ENCODE measurements around the gene CEP104.

The CEP104 gene

DNA sequence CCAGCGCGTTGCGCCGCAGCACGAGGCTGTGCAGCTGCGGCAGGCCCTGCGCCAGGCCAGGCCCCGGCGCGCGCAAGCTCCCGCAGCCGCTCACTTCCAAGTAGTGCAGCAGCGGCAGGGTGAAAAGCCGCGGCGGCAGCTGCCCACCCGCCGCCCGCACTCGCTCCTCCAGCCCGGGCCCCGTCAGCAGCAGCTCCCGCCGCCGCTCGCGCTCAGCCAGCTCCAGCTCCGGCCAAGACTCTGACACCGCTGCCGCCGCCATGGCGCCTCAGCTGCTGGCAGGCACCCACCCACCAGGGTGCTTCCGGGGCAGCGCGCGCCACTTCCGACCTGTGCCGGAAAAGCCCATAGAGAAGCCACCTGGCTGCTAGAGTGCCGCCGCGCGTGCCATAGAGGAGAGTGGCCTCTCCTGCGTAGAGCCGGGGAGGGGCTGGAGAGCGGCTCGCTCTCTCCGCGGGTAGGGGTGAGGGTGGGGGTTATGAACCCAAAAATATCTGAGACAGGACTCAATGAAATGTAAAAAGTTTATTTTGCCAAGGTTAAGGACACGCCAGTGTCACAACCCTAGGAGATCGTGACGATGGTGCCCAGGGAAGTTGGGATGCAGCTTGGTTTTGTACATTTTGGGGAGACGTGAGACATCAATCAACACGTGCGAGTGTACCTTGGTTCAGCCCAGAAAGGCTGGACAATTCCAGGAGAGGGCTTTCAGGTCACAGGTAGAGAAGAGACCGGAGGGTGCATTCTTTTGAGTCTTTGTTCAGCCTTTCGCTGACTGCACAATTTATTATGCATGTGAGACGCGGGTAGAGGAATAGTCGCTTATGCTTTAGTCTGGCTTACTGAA, 60.6 kb downstream of the CEP104 start, which contains the start of gene LRRC47:
Gene LRRC47, minus strand, starts transcription at position 284 of the 847 bp plus-strand sequence. Its CDS starts 22 bp downstream, at position 262.
- DNase-seq (ENCODE audit: low spot score): peak; percentile 89

DNA sequence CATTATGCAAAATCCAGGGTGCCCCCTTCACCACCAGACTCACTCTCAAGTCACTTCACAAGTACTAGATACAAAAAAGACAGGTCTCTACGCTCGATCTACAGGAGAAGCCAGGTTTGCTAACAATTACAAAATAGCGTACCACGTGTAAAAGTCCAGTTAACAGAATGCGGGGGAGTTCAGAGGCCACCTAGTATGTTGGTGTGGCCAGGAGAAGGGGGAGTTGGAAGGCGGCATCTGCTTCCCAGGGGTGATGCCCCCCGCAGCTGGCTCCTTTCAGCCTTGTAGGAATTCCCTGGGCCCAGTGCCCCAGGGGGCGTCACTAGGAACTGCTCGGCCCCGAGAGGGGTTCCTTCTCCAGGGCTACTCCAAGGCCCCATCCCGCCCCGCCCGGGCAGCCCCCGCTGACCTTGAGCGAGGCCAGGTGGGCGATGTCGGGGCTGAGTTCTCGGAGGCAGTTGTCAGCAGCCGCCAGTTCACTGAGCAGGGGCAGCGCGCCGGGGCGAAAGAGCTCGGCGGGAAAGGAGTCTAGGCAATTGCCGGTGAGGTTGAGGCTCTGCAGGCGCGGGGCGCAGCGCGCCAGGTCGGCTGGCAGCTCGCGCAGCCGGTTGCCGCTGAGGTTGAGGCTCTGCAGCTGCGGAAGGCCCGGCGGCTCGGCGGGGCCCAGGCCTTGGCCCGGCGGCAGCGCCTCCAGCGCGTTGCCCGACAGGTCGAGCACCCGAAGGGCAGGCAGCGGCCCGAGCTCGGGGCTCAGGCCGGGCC, 61.4 kb downstream of the CEP104 start:
- no peak for DNase-seq (ENCODE audit: low spot score)

DNA sequence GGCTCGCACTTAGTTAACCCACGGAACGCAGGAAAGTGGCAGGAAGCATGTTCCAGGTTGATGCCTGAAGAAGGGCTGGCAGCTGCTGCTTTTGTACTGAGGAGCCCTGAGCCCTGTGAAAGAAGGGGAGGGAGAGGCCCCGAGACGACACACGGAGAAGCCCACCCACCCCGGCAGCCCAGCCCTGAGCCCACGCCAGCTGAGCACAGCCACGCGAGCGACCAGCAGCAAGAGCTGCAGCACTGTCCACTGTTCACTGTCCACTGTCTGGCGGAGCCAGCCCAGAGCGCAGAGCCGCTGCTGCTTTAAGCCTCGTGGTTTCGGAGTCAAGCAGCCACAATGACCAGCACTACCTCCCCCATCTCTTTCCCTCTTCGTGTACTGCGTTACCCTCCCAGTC, 66.1 kb downstream of the CEP104 start:
- DNase-seq (ENCODE audit: low spot score): no peak

DNA sequence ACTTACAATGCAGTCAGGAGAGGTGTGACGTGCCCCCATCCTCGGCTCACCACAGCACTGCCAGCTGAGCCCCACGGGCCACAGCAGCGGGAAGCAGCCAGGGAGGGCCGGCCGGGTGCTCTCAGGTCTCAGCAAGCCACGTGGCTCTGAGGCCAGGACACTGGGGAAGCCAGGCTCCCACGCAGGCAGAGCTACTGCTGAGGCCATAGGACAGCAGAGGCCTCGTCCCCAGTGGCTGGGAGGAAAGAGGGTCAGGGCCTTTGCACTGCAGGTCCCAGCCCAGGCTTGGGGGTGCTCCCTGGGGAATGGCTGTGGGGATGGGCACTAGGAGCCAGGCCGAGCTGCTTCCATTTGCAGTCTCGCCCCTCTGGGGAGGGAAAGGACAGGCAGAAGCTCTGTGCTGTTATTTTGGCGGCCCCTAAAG, 66.5 kb downstream of the CEP104 start:
- DNase-seq (ENCODE audit: low spot score): no peak

GRCh38 chr1:3789421-3790300, 67.3 kb downstream of the CEP104 start:
- DNase-seq (ENCODE audit: low spot score): no peak

GRCh38 chr1:3788756-3789420, 68.1 kb downstream of the CEP104 start:
- DNase-seq (ENCODE audit: low spot score): no peak

- no peak for DNase-seq (ENCODE audit: low spot score)
Observed at GRCh38 chr1:3787745-3788605, 69.0 kb downstream of the CEP104 start.

GRCh38 chr1:3787349-3787715, 69.7 kb downstream of the CEP104 start:
- DNase-seq (ENCODE audit: low spot score): peak; percentile 58

- no peak for DNase-seq (ENCODE audit: low spot score)
Observed at GRCh38 chr1:3786468-3787348, 70.3 kb downstream of the CEP104 start.

GRCh38 chr1:3785456-3786157, 71.4 kb downstream of the CEP104 start:
- DNase-seq (ENCODE audit: low spot score): no peak

DNA sequence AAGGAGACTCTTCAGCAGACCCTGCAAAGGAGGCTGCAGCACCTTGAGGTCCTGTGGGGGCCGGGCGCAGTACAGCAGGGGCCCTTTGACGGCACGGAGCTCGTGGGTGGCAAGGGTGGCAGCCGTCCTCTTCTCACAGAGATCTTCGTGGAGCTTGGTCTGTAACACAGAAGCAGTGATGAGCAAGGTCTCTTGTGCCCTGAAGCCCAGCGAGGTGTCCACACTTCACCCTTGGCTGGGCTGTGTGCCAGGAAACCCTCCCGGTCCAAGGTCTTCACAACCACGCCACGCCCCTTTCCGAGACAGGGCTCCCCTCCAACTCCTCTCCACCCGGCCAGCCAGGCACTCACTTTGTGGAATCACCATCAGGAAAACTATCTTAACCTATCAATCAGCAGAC, 72.0 kb downstream of the CEP104 start:
- no peak for DNase-seq (ENCODE audit: low spot score)

GRCh38 chr1:3783651-3784474, 73.1 kb downstream of the CEP104 start:
- DNase-seq (ENCODE audit: low spot score): no peak

GRCh38 chr1:3780901-3781300, 76.1 kb downstream of the CEP104 start:
- no peak for DNase-seq (ENCODE audit: low spot score)

GRCh38 chr1:3779912-3780416, 77.0 kb downstream of the CEP104 start:
- DNase-seq (ENCODE audit: low spot score): no peak

DNA sequence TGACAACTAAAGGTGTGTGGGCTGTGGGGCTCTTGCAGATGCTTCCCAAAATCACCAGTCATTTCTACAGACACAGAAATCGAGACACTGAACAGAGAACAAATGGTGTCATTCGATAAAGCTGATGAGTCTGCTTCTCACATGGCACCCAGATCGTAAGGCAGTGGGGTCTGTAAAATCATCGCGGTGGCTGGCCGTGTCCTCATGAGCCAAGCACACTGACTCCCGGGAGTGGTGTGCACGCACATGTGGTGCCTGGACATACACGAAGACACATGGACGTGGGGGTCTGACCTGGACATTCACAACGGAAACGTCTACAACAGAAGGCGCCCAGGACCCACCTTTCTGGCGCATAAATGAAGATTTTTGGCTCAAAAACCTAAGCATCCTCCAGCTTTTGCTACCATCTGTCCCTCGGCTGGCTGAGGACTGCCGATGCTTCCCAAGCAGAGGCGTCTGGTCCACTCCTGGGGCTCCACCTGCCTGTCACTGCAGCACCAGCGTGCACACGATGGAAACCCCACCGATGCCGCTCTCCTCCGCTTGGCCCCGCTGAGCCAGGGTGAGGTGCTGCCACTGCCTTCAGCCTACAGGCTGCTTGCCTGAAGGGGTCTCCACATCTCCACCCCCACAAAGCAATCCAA, 77.6 kb downstream of the CEP104 start:
- DNase-seq (ENCODE audit: low spot score): no peak

- DNase-seq (ENCODE audit: low spot score): no peak
Observed at GRCh38 chr1:3778590-3779264, 78.3 kb downstream of the CEP104 start.
